Motor neuron (in vitro differentiated cells): Measurements from ENCODE around the gene CCDC71L. TPM values are rescaled to one million over a fixed set of nuclear protein-coding genes. Genes with fewer than 3 reads are reported as not detected.
A peak's percentile ranks its signal among the peaks of the same experiment; 100 is the strongest.
"Not testable (repeated sequence)": the region's sequence is repeated elsewhere in the genome, so short reads cannot be mapped to it uniquely, and the experiment has no call there.

Experiments used
- ATAC-seq, 8 experiments: fragments of 200-7000 bp; cut with Tn5 transposase; replicated peaks in 6 of 8; 2 replicates each; pipeline ENCODE4 v1.8.0; 2021; ENCODE audit warnings: mild to moderate bottlenecking in 8 of 8, moderate library complexity in 8 of 8
- H3K27ac ChIP-seq, 2 donors: fragments of 250-450 bp; sonication (Bioruptor Pico); 2 replicates each; pipeline ENCODE4 v1.9.0; 2021; ENCODE audit warnings: antibody characterized with exemption in 2 of 2, mild to moderate bottlenecking in 2 of 2, moderate library complexity in 1 of 2
- H3K4me1 ChIP-seq, 2 donors: fragments of 250-450 bp; sonication (Bioruptor Pico); replicated peaks in 1 of 2; 2 replicates each; pipeline ENCODE4 v1.6.1; 2021; ENCODE audit warnings: antibody characterized with exemption in 2 of 2, mild to moderate bottlenecking in 2 of 2, moderate library complexity in 1 of 2
- H3K4me3 ChIP-seq, 5 donors: fragments of 250-450 bp; sonication (Bioruptor Pico); 2 replicates each; pipeline ENCODE4 v1.9.0; 2021; ENCODE audit warnings: antibody characterized with exemption in 5 of 5, mild to moderate bottlenecking in 5 of 5, moderate library complexity in 4 of 5
- WGBS, 10 experiments: fragments of 450-650 bp; shearing (Covaris generic); methylation state at CpG; one replicate each; pipeline ENCODE4 v1.0.0; 2022; 5-methylcytosine and 5-hydroxymethylcytosine counted together
- in situ Hi-C, 9 experiments: fragments of 400-800 bp; cut with MboI; loops; one replicate each; pipeline ENCODE4 v1.15.0; 2021; ENCODE audit warnings: low sequenced_read_pairs in 9 of 9, low pct_unique_long_range_greater_than_20kb in 2 of 9; ENCODE audit not compliant: unreplicated experiment in 9 of 9
- total RNA-seq, 8 experiments: library from RNA; unstranded; fragments of 300-600 nt; gene quantifications; 2 replicates each; pipeline versions ENCODE4 v1.2.3 to v1.2.4, GENCODE V29; 2022

CCDC71L gene
- total RNA-seq: 10 to 100 TPM; 10.8 to 47.0 (median 14.8) TPM

- ATAC-seq: peak; percentile 64 to 88 (median 82)
- Histone ChIP-seq H3K4me3 (peak within 1 kb of the TSS; percentile 53 to 86 (median 71)), H3K4me1 (peaks cover 4 to 17% of the 10 kb centered on the region in 2 donors), H3K27ac (peak within 1 kb of the TSS; percentile 82 to 87)
- in situ Hi-C loops: loop anchor here in 1 of 9 experiments (10.0 kb wide), 1 partner anchor 74 kb away; no protein-coding TSS in a partner anchor
- 0 to 100% (median 60%) methylated on average over 1 to 15 of the region's 51 CpGs; no CpG with 5 or more reads in 3 of the 10 experiments for WGBS, 10 experiments
Measured at GRCh38 chr7:106660862-106661720, at the start of gene CCDC71L. TSS of gene CCDC71L (minus strand) at chr7:106661158. CDS start at chr7:106660896, 262 bp downstream.

GRCh38 chr7:106709604-106710003, 48.6 kb upstream of the CCDC71L start:
- WGBS, 10 experiments: 64% methylated on average over 2 of the region's 7 CpGs; no CpG with 5 or more reads in 9 of the 10 experiments
- in situ Hi-C loops, ATAC-seq, H3K27ac ChIP-seq, H3K4me3 ChIP-seq, H3K4me1 ChIP-seq: not testable (repeated sequence)

- in situ Hi-C loops: no loop called here
- no peaks in the 10 kb centered on the region for H3K4me1 ChIP-seq
- no peak overlapping the region for H3K27ac ChIP-seq
- no peak for ATAC-seq
- no peak overlapping the region for H3K4me3 ChIP-seq
- WGBS, 10 experiments: 14 to 88% (median 57%) methylated on average over 1 to 3 of the region's 3 CpGs; no CpG with 5 or more reads in 2 of the 10 experiments
Measured at GRCh38 chr7:106704000-106704840, 43.3 kb upstream of the CCDC71L start.

- in situ Hi-C loops: no loop called here
- Histone ChIP-seq H3K4me3 (no peak overlapping the region), H3K27ac (no peak overlapping the region), H3K4me1 (no peaks in the 10 kb centered on the region)
- no peak for ATAC-seq
- 50 to 93% (median 88%) methylated on average over 1 to 4 of the region's 4 CpGs for WGBS, 10 experiments
Measured at GRCh38 chr7:106693677-106694353, 32.9 kb upstream of the CCDC71L start.

GRCh38 chr7:106692450-106693051, 31.6 kb upstream of the CCDC71L start:
- H3K27ac ChIP-seq: no peak overlapping the region
- in situ Hi-C loops: no loop called here
- no peak for ATAC-seq
- no peak overlapping the region for H3K4me3 ChIP-seq
- 53 to 100% (median 70%) methylated on average over 1 to 2 of the region's 2 CpGs; no CpG with 5 or more reads in 1 of the 10 experiments for WGBS, 10 experiments
- no peaks in the 10 kb centered on the region for H3K4me1 ChIP-seq

- H3K4me3 ChIP-seq, ATAC-seq, H3K27ac ChIP-seq, H3K4me1 ChIP-seq, in situ Hi-C loops: not testable (repeated sequence)
- 43 to 100% (median 80%) methylated on average over 1 of the region's 2 CpGs; no CpG with 5 or more reads in 7 of the 10 experiments for WGBS, 10 experiments
Measured at GRCh38 chr7:106688161-106688560, 27.2 kb upstream of the CCDC71L start.

- Histone ChIP-seq H3K4me1 (no peaks in the 10 kb centered on the region), H3K4me3 (no peak overlapping the region), H3K27ac (no peak overlapping the region)
- WGBS, 10 experiments: 67 to 100% (median 87%) methylated on average over 1 to 3 of the region's 3 CpGs
- no peak for ATAC-seq
- in situ Hi-C loops: no loop called here
Measured at GRCh38 chr7:106683941-106684340, 23.0 kb upstream of the CCDC71L start.

- Histone ChIP-seq H3K4me3 (no peak overlapping the region), H3K27ac (no peak overlapping the region), H3K4me1 (no peaks in the 10 kb centered on the region)
- ATAC-seq: no peak
- WGBS, 10 experiments: 42 to 84% (median 59%) methylated on average over 2 to 5 of the region's 5 CpGs; no CpG with 5 or more reads in 2 of the 10 experiments
- in situ Hi-C loops: no loop called here
Measured at GRCh38 chr7:106681815-106682495, 21.0 kb upstream of the CCDC71L start.

- Histone ChIP-seq H3K27ac (no peak overlapping the region), H3K4me3 (no peak overlapping the region), H3K4me1 (no peaks in the 10 kb centered on the region)
- ATAC-seq: peak in 3 of 8 experiments; percentile 54 to 97 (median 71)
- WGBS, 10 experiments: 0 to 94% (median 82%) methylated on average over 1 to 6 of the region's 6 CpGs
- in situ Hi-C loops: no loop called here
Measured at GRCh38 chr7:106679153-106679931, 18.4 kb upstream of the CCDC71L start.

- no peak overlapping the region for H3K4me3 ChIP-seq
- no peak overlapping the region for H3K27ac ChIP-seq
- H3K4me1 ChIP-seq: no peaks in the 10 kb centered on the region
- in situ Hi-C loops: no loop called here
- no peak for ATAC-seq
- 83 to 100% (median 96%) methylated on average over 1 to 2 of the region's 3 CpGs; no CpG with 5 or more reads in 6 of the 10 experiments for WGBS, 10 experiments
Measured at GRCh38 chr7:106678795-106679152, 17.8 kb upstream of the CCDC71L start.

- 20 to 84% (median 37%) methylated on average over 1 to 2 of the region's 2 CpGs; no CpG with 5 or more reads in 6 of the 10 experiments for WGBS, 10 experiments
- H3K27ac ChIP-seq, ATAC-seq, in situ Hi-C loops, H3K4me3 ChIP-seq, H3K4me1 ChIP-seq: not testable (repeated sequence)
Measured at GRCh38 chr7:106676506-106676905, 15.5 kb upstream of the CCDC71L start.
